Measurements from ENCODE around the gene GPANK1. TPM values are rescaled to one million over a fixed set of nuclear protein-coding genes. Genes with fewer than 3 reads are reported as not detected.
"Not testable (repeated sequence)": the region's sequence is repeated elsewhere in the genome, so short reads cannot be mapped to it uniquely, and the experiment has no call there.

The GPANK1 gene
- total RNA-seq, 1 donor from 2014 or later, result 20.2 TPM

DNA sequence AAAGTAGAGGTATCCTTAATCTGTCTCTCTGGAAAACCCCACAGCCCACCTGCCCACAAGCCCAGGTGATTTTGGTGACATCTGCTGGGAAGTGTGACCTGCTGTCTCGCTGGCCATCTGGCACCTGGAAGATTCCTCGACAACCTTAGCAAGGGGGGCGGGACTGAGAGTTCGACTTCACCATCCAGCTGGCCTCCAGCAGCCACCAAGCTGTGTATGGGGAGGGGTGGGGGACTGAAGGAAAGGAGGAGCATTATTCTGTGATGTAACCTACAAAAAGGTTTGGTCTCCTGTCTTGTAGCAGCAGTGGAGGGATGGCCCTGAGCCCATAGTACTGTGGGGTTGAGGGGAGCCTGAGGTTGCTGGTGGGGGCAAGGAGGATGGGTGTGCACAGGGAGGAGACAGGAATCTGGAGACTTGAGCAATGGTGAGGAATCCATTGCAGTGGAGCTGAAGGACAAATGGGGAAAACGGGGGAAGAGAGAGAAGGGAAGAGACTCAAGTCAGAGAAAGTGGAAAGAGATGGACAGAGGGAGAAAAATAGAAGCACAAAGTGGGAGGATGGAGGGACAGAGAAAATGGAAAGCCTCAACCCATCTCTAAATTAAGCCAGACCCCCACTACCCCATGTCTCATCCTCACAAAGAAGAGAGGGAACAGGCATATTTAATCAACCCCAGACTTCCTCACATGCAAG is 45.9 kb upstream of the GPANK1 start:
- TF ChIP-seq, protein P1, sequence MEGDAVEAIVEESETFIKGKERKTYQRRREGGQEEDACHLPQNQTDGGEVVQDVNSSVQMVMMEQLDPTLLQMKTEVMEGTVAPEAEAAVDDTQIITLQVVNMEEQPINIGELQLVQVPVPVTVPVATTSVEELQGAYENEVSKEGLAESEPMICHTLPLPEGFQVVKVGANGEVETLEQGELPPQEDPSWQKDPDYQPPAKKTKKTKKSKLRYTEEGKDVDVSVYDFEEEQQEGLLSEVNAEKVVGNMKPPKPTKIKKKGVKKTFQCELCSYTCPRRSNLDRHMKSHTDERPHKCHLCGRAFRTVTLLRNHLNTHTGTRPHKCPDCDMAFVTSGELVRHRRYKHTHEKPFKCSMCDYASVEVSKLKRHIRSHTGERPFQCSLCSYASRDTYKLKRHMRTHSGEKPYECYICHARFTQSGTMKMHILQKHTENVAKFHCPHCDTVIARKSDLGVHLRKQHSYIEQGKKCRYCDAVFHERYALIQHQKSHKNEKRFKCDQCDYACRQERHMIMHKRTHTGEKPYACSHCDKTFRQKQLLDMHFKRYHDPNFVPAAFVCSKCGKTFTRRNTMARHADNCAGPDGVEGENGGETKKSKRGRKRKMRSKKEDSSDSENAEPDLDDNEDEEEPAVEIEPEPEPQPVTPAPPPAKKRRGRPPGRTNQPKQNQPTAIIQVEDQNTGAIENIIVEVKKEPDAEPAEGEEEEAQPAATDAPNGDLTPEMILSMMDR (conservative IDR thresholded peaks at IDR 0.05), result no peak
- no peak overlapping the region for H3K27ac Mint-ChIP-seq
- no peak overlapping the region for H3K4me3 Mint-ChIP-seq
- H3K36me3 Mint-ChIP-seq, result no peaks in the 10 kb centered on the region
- no peaks in the 10 kb centered on the region for H3K9me3 Mint-ChIP-seq
- no peaks in the 10 kb centered on the region for H3K27me3 Mint-ChIP-seq
- H3K4me1 Mint-ChIP-seq (ENCODE audit: unreplicated experiment), result peaks cover 26% of the 10 kb centered on the region
- DNase-seq (ENCODE audit: extremely low spot score, unreplicated experiment), result no peak

DNA sequence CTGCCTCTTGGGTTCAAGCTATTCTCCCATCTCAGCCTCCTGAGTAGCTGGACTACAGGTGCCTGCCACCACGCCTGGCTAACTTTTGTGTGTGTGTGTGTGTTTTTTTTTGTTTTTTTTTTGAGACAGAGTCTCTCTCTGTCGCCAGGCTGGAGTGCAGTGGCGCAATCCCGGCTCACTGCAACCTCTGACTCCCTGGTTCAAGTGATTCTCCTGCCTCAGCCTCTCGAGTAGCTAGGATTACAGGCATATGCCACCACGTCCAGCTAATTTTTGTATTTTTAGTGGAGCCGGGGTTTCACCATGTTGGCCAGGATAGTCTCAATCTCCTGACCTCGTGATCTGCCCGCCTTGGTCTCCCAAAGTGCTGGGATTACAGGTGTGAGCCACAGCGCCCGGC is 44.4 kb upstream of the GPANK1 start:
- not testable (repeated sequence) for H3K27me3 Mint-ChIP-seq; H3K36me3 Mint-ChIP-seq; H3K4me3 Mint-ChIP-seq; H3K27ac Mint-ChIP-seq; DNase-seq (ENCODE audit: extremely low spot score, unreplicated experiment); H3K9me3 Mint-ChIP-seq
- H3K4me1 Mint-ChIP-seq (ENCODE audit: unreplicated experiment), result peaks cover 22% of the 10 kb centered on the region

DNA sequence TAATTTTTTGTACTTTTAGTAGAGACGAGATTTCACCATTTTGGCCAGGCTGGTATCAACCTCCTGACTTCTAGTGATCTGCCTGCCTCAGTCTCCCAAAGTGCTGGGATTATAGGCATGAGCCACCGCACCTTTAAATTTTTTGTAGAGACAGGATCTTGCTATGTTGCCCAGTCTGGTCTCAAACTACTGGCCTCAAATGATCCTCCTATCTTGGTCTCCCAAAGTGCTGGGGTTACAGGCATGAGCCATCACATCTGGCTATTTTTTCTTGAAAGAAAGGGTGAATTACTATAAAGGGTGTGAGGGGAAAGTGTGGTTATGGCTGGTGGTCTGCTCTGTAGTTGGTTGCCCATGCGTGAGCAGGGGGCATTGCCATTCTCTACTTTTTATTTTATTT is 43.4 kb upstream of the GPANK1 start:
- DNase-seq (ENCODE audit: extremely low spot score, unreplicated experiment), result no peak
- H3K4me3 Mint-ChIP-seq, result no peak overlapping the region
- H3K36me3 Mint-ChIP-seq, result no peaks in the 10 kb centered on the region
- TF ChIP-seq, protein P1 (conservative IDR thresholded peaks at IDR 0.05), result no peak
- H3K9me3 Mint-ChIP-seq, result no peaks in the 10 kb centered on the region
- H3K27me3 Mint-ChIP-seq, result no peaks in the 10 kb centered on the region
- H3K27ac Mint-ChIP-seq, result no peak overlapping the region
- peaks cover 18% of the 10 kb centered on the region for H3K4me1 Mint-ChIP-seq (ENCODE audit: unreplicated experiment)

DNA sequence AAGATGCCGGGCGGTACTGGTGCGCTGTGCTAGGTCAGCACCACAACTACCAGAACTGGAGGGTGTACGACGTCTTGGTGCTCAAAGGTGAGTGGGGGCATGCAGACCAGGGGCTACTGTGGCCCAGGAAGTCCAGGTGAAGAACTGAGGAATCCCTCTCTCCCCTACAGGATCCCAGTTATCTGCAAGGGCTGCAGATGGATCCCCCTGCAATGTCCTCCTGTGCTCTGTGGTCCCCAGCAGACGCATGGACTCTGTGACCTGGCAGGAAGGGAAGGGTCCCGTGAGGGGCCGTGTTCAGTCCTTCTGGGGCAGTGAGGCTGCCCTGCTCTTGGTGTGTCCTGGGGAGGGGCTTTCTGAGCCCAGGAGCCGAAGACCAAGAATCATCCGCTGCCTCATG is 42.9 kb upstream of the GPANK1 start:
- no peak for DNase-seq (ENCODE audit: extremely low spot score, unreplicated experiment)
- Mint-ChIP-seq H3K4me3 (no peak overlapping the region), H3K27ac (no peak overlapping the region), H3K36me3 (no peaks in the 10 kb centered on the region), H3K4me1 (ENCODE audit: unreplicated experiment) (peaks cover 16% of the 10 kb centered on the region), H3K27me3 (no peaks in the 10 kb centered on the region), H3K9me3 (no peaks in the 10 kb centered on the region)
- TF ChIP-seq, protein P1 (conservative IDR thresholded peaks at IDR 0.05), result no peak

DNA sequence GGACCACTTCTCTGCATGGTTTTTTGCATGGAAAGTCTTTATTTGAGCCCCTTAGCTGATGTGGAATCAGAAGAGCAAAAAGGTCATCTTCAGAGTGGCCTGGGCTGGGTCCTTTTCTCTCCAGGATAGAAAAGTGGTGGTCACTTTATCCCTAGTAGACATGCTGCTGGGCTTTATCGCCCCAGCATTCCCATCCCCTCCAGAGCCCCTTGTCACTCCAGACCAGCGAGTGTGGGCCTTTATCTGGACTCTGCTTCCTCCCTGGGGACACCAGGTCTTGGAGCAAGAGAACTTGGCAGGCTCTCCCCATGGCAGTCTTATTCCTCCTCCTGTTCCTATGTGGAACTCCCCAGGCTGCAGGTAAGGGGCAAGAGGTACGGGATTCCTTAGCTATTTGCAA is 41.8 kb upstream of the GPANK1 start, which contains the start of gene LY6G6F:
LY6G6F (plus strand) TSS at position 268 of the 400 bp plus-strand sequence; CDS start at position 309, 41 bp downstream.
- Mint-ChIP-seq H3K36me3 (no peaks in the 10 kb centered on the region), H3K4me3 (no peak within 1 kb of the TSS)

DNA sequence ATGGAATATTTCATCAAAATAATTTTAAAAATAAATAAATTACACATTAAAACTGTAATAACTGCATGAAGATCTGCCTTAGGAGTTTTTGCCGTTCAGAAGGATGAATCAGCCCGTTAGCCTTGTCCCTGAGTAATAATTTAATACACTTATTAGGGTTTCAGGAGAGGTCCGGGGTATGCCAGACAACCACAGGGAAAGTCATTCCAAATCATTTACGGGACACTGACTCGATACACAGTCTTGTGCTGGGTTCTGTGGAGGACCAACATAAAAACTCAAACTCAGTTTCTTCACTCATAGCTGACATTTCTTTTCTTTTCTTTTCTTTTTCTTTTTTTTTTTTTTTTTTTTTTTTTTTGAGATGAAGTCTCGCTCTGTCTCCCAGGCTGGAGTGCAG is 41.1 kb upstream of the GPANK1 start:
- H3K27ac Mint-ChIP-seq, result no peak overlapping the region
- H3K27me3 Mint-ChIP-seq, result no peaks in the 10 kb centered on the region
- no peak overlapping the region for H3K4me3 Mint-ChIP-seq
- DNase-seq (ENCODE audit: extremely low spot score, unreplicated experiment), result no peak
- H3K36me3 Mint-ChIP-seq, result peaks cover 3% of the 10 kb centered on the region
- H3K4me1 Mint-ChIP-seq (ENCODE audit: unreplicated experiment), result peaks cover 18% of the 10 kb centered on the region
- H3K9me3 Mint-ChIP-seq, result no peaks in the 10 kb centered on the region
- TF ChIP-seq, protein P1 (conservative IDR thresholded peaks at IDR 0.05), result no peak

More for the DNA sequence above, 41.8 kb upstream of the GPANK1 start, which contains the start of gene LY6G6F:
- no peak for DNase-seq (ENCODE audit: extremely low spot score, unreplicated experiment)
- Mint-ChIP-seq H3K27ac (no peak within 1 kb of the TSS), H3K9me3 (no peaks in the 10 kb centered on the region), H3K27me3 (no peaks in the 10 kb centered on the region), H3K4me1 (ENCODE audit: unreplicated experiment) (peaks cover 11% of the 10 kb centered on the region)
- TF ChIP-seq, protein P1 (conservative IDR thresholded peaks at IDR 0.05), result no peak
